ENCODE results near the gene AUTS2. TPM values are rescaled to one million over a fixed set of nuclear protein-coding genes. Genes with fewer than 3 reads are reported as not detected.

AUTS2 gene
- total RNA-seq, 4 donors from 2014 or later, result 14.9 to 27.2 (median 17.5) TPM

GRCh38 chr7:69633122-69633831 is 35.0 kb downstream of the AUTS2 start:
- Histone ChIP-seq H3K27ac (no peak overlapping the region), H3K4me1 (peaks cover 0 to 10% of the 10 kb centered on the region in 2 donors)
- 93 to 96% methylated on average over 2 of the region's 2 CpGs for WGBS, 2 donors

GRCh38 chr7:69635555-69636185 is 37.4 kb downstream of the AUTS2 start:
- TF ChIP-seq POLR2A (IDR thresholded peaks at IDR 0.05) (no peak), CTCF (IDR thresholded peaks at IDR 0.05) (no peak)
- DNase-seq, result no peak
- H3K9me3 ChIP-seq, result no peaks in the 10 kb centered on the region
- peaks cover 5% of the 10 kb centered on the region in 2 donors for H3K4me1 ChIP-seq
- no peak overlapping the region for H3K4me3 ChIP-seq (replicated peaks in 1 of 3)
- WGBS, 2 donors, result 78 to 83% methylated on average over 4 of the region's 4 CpGs
- no peaks in the 10 kb centered on the region for H3K36me3 ChIP-seq
- H3K27ac ChIP-seq, result no peak overlapping the region
- intact Hi-C loops (cut with DNase I), result no loop called here
- no peaks in the 10 kb centered on the region for H3K27me3 ChIP-seq

More at GRCh38 chr7:69633122-69633831, 35.0 kb downstream of the AUTS2 start:
- intact Hi-C loops (cut with DNase I), result no loop called here
- Histone ChIP-seq H3K27me3 (no peaks in the 10 kb centered on the region), H3K9me3 (no peaks in the 10 kb centered on the region), H3K4me3 (replicated peaks in 1 of 3) (no peak overlapping the region), H3K36me3 (no peaks in the 10 kb centered on the region)
- TF ChIP-seq CTCF (IDR thresholded peaks at IDR 0.05) (no peak), POLR2A (IDR thresholded peaks at IDR 0.05) (no peak)
- no peak for DNase-seq

- H3K27ac ChIP-seq, result no peak overlapping the region
- peaks cover 0 to 5% of the 10 kb centered on the region in 2 donors for H3K4me1 ChIP-seq
- H3K27me3 ChIP-seq, result no peaks in the 10 kb centered on the region
- H3K4me3 ChIP-seq (replicated peaks in 1 of 3), result no peak overlapping the region
- TF ChIP-seq CTCF (IDR thresholded peaks at IDR 0.05) (no peak), POLR2A (IDR thresholded peaks at IDR 0.05) (no peak)
- DNase-seq, result no peak
- H3K36me3 ChIP-seq, result no peaks in the 10 kb centered on the region
- intact Hi-C loops (cut with DNase I), result no loop called here
- 89 to 96% methylated on average over 1 of the region's 1 CpG for WGBS, 2 donors
- H3K9me3 ChIP-seq, result no peaks in the 10 kb centered on the region
These were observed 40.4 kb downstream of the AUTS2 start for GRCh38 chr7:69638674-69639073.

- Histone ChIP-seq H3K4me1 (peaks cover 0 to 5% of the 10 kb centered on the region in 2 donors), H3K9me3 (no peaks in the 10 kb centered on the region), H3K4me3 (replicated peaks in 1 of 3) (no peak overlapping the region), H3K36me3 (no peaks in the 10 kb centered on the region), H3K27me3 (no peaks in the 10 kb centered on the region), H3K27ac (no peak overlapping the region)
- intact Hi-C loops (cut with DNase I), result no loop called here
- no peak for DNase-seq
- WGBS, 2 donors, result 94 to 96% methylated on average over 3 of the region's 3 CpGs
- TF ChIP-seq POLR2A (IDR thresholded peaks at IDR 0.05), result no peak
- TF ChIP-seq CTCF (IDR thresholded peaks at IDR 0.05), result no peak
These were observed 41.9 kb downstream of the AUTS2 start for GRCh38 chr7:69640216-69640615.

- DNase-seq, result no peak
- intact Hi-C loops (cut with DNase I), result no loop called here
- Histone ChIP-seq H3K36me3 (no peaks in the 10 kb centered on the region), H3K27ac (no peak overlapping the region), H3K9me3 (no peaks in the 10 kb centered on the region), H3K27me3 (no peaks in the 10 kb centered on the region), H3K4me3 (replicated peaks in 1 of 3) (no peak overlapping the region), H3K4me1 (peaks cover 0 to 5% of the 10 kb centered on the region in 2 donors)
- 89 to 98% methylated on average over 5 of the region's 5 CpGs for WGBS, 2 donors
- TF ChIP-seq POLR2A (IDR thresholded peaks at IDR 0.05) (no peak), CTCF (IDR thresholded peaks at IDR 0.05) (no peak)
These were observed 42.8 kb downstream of the AUTS2 start for GRCh38 chr7:69640925-69641594.

Data from thyroid gland (tissue), 4 donors.